HepG2 (cell line): Measurements from ENCODE around the gene PSMD3. TPM values are rescaled to one million over a fixed set of nuclear protein-coding genes. Genes with fewer than 3 reads are reported as not detected.

ENCODE experiments used
- AFF4 ChIP-seq: sonication (generic); formaldehyde crosslinking; IDR thresholded peaks from 2 replicates; pipeline ENCODE4 v1.4.0; 2020; ENCODE audit warnings: missing genetic modification reagents
- FUBP1 ChIP-seq: sonication (generic); formaldehyde crosslinking; IDR thresholded peaks from 2 replicates; pipeline ENCODE4 v1.5.1; 2020; ENCODE audit warnings: missing genetic modification reagents, mild to moderate bottlenecking, borderline replicate concordance
- NR2F2 ChIP-seq: IDR thresholded peaks from 2 replicates; pipeline ENCODE4 v1.6.1; 2012; ENCODE audit warnings: low read depth, inconsistent platforms, borderline replicate concordance
- PAXIP1 ChIP-seq: sonication (generic); formaldehyde crosslinking; conservative IDR thresholded peaks from 2 replicates; pipeline ENCODE4 v1.4.0; 2020; ENCODE audit warnings: mild to moderate bottlenecking, missing genetic modification reagents, moderate library complexity
- TCF7 ChIP-seq: sonication (generic); IDR thresholded peaks from 2 replicates; pipeline ENCODE4 v1.6.1; 2016; ENCODE audit warnings: antibody characterized with exemption, low read depth
- THAP11 ChIP-seq: IDR thresholded peaks from 2 replicates; pipeline ENCODE4 v1.6.1; 2016; ENCODE audit warnings: missing biosample characterization, missing genetic modification reagents
- ZNF331 ChIP-seq: sonication (generic); formaldehyde crosslinking; IDR thresholded peaks from 2 replicates; pipeline ENCODE4 v1.4.0; 2020; ENCODE audit warnings: missing genetic modification reagents
- ZNF407 ChIP-seq: sonication (generic); formaldehyde crosslinking; IDR thresholded peaks from one replicate; pipeline ENCODE4 v1.5.1; 2020; ENCODE audit warnings: mild to moderate bottlenecking, missing genetic modification reagents; ENCODE audit errors: not compliant biosample characterization
- polyA plus RNA-seq, 8 experiments: library from polyadenylated mRNA; depleted of rRNA in 3 of 8; stranded (reverse) in 7 of 8; unstranded in 1 of 8; fragments of >200 nt; fragmentation: Illumina TruSeq in 4 of 8; extraction: Trizol in 4 of 8; gene quantifications; 2 replicates each; pipeline versions ENCODE4 v1.2.1 to v1.2.3, GENCODE V29; 2011 to 2016; ENCODE audit warnings: low read depth in 4 of 8, missing spikeins in 1 of 8, mixed read lengths in 1 of 8; ENCODE audit not compliant: insufficient read depth in 1 of 8
- total RNA-seq, 5 experiments: library from RNA; depleted of rRNA; stranded (reverse); fragments of >200 nt; fragmentation: Illumina TruSeq; extraction: Trizol; gene quantifications; 2 replicates each; pipeline ENCODE4 v1.2.3, GENCODE V29; 2016; ENCODE audit warnings: low read depth in 1 of 5

PSMD3 gene
- total and polyA plus RNA-seq, 2 of the 13 experiments (the other 11 are each of a cell fraction or from before 2014, with no cell fraction given): 97.4 to 146 TPM

GRCh38 chr17:39938140-39938869, 42.3 kb upstream of the PSMD3 start (continued):
- TF ChIP-seq ZNF407 (no peak), FUBP1 (CRISPR knock-in tag) (0 out of 2 replicates have a peak, but pooled peaks have one; percentile 43), AFF4 (no peak), TCF7 (peak; percentile 20; the same call in 1 of the 2 replicates), THAP11 (CRISPR knock-in tag) (peak; percentile 57; the same call in 1 of the 2 replicates), ZNF331 (CRISPR knock-in tag) (peak; percentile 55; the same call in 1 of the 2 replicates), PAXIP1 (CRISPR knock-in tag) (0 out of 2 replicates have a peak, but pooled peaks have one; percentile 11), NR2F2 (no peak)
